Ishikawa (cell line): ENCODE data around the gene ICA1.

Experiments used
- CEBPB ChIP-seq: IDR thresholded peaks from 2 replicates; pipeline ENCODE4 v1.6.1; 2012
- CREB1 ChIP-seq: IDR thresholded peaks from 2 replicates; pipeline ENCODE4 v1.6.1; 2012; ENCODE audit warnings: low read depth
- EGR1 ChIP-seq: IDR thresholded peaks from 2 replicates; pipeline ENCODE4 v1.6.1; 2012
- EP300 ChIP-seq: IDR thresholded peaks from 2 replicates; pipeline ENCODE4 v1.6.1; 2012; ENCODE audit warnings: borderline replicate concordance
- FOXM1 ChIP-seq: IDR thresholded peaks from 2 replicates; pipeline ENCODE4 v1.6.1; 2012; ENCODE audit warnings: low read depth, borderline replicate concordance
- NFIC ChIP-seq: IDR thresholded peaks from 2 replicates; pipeline ENCODE4 v1.6.1; 2012
- RAD21 ChIP-seq: IDR thresholded peaks from 2 replicates; pipeline ENCODE4 v1.6.1; 2012; ENCODE audit warnings: low read depth
- TAF1 ChIP-seq: IDR thresholded peaks from 2 replicates; pipeline ENCODE4 v1.6.1; 2012; ENCODE audit warnings: low read depth, mild to moderate bottlenecking
- TCF12 ChIP-seq: IDR thresholded peaks from 2 replicates; pipeline ENCODE4 v1.6.1; 2012; ENCODE audit warnings: low read depth
- TEAD4 ChIP-seq: IDR thresholded peaks from 2 replicates; pipeline ENCODE4 v1.6.1; 2012
- YY1 ChIP-seq: IDR thresholded peaks from 2 replicates; pipeline ENCODE4 v1.6.1; 2012; ENCODE audit warnings: low read depth
- ZBTB7A ChIP-seq: IDR thresholded peaks from 2 replicates; pipeline ENCODE4 v1.6.1; 2012; ENCODE audit warnings: low read depth
- TF ChIP-seq, protein P1 (sequence below): IDR thresholded peaks from 2 replicates; pipeline ENCODE4 v1.6.1; 2012
- TF ChIP-seq, protein P2 (sequence below): IDR thresholded peaks from 2 replicates; pipeline ENCODE4 v1.6.1; 2012
- TF ChIP-seq, protein P3 (sequence below): IDR thresholded peaks from 2 replicates; pipeline ENCODE4 v1.6.1; 2012; ENCODE audit warnings: low read depth, mild to moderate bottlenecking

The ICA1 gene

DNA sequence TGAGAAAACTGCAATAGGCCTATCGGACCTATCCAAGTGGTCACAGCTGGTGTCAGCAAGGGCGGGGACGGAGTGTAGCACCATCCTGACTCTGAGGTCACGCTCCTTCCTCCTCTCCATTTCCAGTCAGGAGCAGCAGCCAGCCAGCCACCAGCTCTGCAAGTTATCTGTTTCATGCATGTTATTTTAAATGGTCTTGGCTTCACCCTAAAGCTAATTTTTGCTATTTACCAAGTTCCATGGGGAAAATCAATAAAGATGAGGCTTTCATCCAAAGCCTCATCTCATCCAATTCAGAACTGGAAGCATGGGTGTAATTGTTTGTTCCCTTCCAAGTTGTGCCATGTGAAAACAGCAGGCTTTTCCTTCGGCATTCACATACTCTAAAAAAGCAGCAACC, 49.3 kb downstream of the ICA1 start:
- no peak for TF ChIP-seq YY1
- TF ChIP-seq, protein P1, sequence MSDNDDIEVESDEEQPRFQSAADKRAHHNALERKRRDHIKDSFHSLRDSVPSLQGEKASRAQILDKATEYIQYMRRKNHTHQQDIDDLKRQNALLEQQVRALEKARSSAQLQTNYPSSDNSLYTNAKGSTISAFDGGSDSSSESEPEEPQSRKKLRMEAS: no peak
- TF ChIP-seq, protein P2, sequence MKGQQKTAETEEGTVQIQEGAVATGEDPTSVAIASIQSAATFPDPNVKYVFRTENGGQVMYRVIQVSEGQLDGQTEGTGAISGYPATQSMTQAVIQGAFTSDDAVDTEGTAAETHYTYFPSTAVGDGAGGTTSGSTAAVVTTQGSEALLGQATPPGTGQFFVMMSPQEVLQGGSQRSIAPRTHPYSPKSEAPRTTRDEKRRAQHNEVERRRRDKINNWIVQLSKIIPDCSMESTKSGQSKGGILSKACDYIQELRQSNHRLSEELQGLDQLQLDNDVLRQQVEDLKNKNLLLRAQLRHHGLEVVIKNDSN: no peak
- TF ChIP-seq FOXM1: no peak
- no peak for TF ChIP-seq EGR1
- no peak for TF ChIP-seq TEAD4

DNA sequence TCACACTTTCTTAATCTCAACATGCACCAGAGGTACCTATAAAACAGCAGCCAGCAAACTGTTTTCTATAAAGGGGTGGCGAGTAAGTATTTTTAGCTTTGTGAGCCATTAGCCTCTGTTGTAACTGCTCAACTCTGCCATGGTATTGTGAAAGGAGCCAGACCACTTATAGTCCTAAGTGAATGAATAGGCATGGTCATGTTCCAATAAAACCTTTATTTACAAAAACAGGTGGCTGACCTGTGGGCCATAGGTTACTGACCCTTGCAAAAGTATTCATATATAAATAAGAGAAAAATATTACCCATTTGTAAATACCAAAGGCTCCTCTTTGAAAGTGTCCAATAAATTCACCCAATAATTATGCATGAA, 50.3 kb downstream of the ICA1 start:
- no peak for TF ChIP-seq TEAD4
- TF ChIP-seq, protein P1: no peak
- TF ChIP-seq ZBTB7A: no peak
- no peak for TF ChIP-seq TAF1
- TF ChIP-seq NFIC: no peak
- TF ChIP-seq, protein P3, sequence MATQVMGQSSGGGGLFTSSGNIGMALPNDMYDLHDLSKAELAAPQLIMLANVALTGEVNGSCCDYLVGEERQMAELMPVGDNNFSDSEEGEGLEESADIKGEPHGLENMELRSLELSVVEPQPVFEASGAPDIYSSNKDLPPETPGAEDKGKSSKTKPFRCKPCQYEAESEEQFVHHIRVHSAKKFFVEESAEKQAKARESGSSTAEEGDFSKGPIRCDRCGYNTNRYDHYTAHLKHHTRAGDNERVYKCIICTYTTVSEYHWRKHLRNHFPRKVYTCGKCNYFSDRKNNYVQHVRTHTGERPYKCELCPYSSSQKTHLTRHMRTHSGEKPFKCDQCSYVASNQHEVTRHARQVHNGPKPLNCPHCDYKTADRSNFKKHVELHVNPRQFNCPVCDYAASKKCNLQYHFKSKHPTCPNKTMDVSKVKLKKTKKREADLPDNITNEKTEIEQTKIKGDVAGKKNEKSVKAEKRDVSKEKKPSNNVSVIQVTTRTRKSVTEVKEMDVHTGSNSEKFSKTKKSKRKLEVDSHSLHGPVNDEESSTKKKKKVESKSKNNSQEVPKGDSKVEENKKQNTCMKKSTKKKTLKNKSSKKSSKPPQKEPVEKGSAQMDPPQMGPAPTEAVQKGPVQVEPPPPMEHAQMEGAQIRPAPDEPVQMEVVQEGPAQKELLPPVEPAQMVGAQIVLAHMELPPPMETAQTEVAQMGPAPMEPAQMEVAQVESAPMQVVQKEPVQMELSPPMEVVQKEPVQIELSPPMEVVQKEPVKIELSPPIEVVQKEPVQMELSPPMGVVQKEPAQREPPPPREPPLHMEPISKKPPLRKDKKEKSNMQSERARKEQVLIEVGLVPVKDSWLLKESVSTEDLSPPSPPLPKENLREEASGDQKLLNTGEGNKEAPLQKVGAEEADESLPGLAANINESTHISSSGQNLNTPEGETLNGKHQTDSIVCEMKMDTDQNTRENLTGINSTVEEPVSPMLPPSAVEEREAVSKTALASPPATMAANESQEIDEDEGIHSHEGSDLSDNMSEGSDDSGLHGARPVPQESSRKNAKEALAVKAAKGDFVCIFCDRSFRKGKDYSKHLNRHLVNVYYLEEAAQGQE: no peak
- TF ChIP-seq RAD21: no peak
- no peak for TF ChIP-seq CREB1
- no peak for TF ChIP-seq EGR1
- no peak for TF ChIP-seq FOXM1
- TF ChIP-seq, protein P2: no peak
- no peak for TF ChIP-seq EP300

DNA sequence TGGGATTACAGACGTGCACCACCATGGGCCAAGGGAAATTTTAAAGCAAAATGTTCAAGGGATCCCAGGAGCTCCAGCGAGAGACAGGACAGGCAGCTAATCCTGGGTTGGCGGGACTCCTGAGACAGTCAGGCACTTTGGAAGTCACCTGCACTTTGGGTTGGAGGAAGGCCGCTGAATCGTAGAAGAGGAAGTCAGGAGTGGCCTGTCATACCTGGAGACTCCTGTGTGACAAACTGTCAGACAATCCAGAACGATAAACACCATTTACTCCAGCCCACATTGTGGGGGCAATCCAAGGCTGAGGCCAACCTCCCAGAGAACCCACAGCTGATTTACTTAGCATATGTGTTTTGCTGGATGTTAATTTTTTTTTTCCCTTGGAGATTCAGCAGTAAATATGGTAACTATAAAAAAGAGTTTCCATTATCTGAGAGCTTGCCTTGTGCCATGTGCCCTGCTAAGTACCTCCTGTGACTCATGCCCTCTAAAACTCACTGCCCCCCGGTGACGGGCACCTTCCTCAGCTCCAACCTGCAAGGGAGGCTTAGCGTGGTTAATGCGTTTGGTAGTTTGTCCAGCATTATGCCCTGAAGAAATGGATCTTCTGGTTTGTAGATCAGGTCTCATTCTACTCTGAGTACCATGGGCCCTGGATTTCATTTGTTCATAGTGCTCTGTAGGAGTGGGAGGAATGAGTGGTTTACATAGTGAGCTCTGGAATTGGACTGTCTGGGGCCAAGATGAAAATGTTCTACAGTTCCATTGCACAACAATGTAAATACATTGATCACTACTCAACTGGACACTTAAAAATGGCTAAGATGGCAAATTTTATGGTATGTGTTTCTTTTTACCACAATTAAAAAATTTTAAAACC, 50.9 kb downstream of the ICA1 start:
- no peak for TF ChIP-seq CREB1
- no peak for TF ChIP-seq NFIC
- no peak for TF ChIP-seq YY1
- TF ChIP-seq, protein P3: no peak
- no peak for TF ChIP-seq TCF12
- TF ChIP-seq TAF1: no peak

DNA sequence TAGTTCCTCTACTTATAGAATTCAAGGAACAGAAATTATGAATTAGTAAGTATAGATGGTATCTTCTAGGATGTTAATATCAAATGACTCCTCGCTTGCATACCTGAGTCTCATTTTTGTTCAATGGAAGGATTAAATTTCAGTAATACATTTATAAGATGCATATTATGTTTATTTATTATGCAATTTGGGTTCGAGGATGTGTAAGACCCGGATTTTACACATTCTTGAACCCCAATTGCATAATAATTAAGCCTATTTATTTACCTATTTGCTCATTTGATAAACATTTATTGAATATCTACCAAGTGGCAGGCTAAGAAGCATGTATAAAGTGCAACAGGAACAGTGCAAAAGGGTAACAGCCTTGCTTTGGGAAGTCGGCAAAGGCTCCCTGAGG, 52.6 kb downstream of the ICA1 start:
- TF ChIP-seq EP300 (no peak), CREB1 (no peak), RAD21 (no peak), FOXM1 (no peak), TEAD4 (no peak), NFIC (no peak), TAF1 (no peak), YY1 (no peak), ZBTB7A (no peak), CEBPB (no peak), TCF12 (no peak), EGR1 (no peak)
- TF ChIP-seq, protein P1: no peak
- TF ChIP-seq, protein P2: no peak
- TF ChIP-seq, protein P3: no peak
